Progenitor cell of endocrine pancreas (in vitro differentiated cells): ENCODE measurements around the gene FRK. TPM values are rescaled to one million over a fixed set of nuclear protein-coding genes. Genes with fewer than 3 reads are reported as not detected.
"Not testable (repeated sequence)": the region's sequence is repeated elsewhere in the genome, so short reads cannot be mapped to it uniquely, and the experiment has no call there.

Experiments used
- DNase-seq: peaks from one replicate; pipeline ENCODE4 v3.0.0; 2021; ENCODE audit warnings: low spot score; ENCODE audit not compliant: unreplicated experiment
- H3K27ac Mint-ChIP-seq: 2 replicates; pipeline ENCODE4 v1.8.0; 2021; ENCODE audit warnings: mild to moderate bottlenecking, moderate library complexity, mixed read lengths
- H3K27me3 Mint-ChIP-seq: 2 replicates; pipeline ENCODE4 v1.8.0; 2021; ENCODE audit warnings: mixed read lengths
- H3K36me3 Mint-ChIP-seq: 2 replicates; pipeline ENCODE4 v1.8.0; 2022; ENCODE audit warnings: mixed read lengths; ENCODE audit not compliant: insufficient read depth
- H3K4me1 Mint-ChIP-seq: 2 replicates; pipeline ENCODE4 v1.8.0; 2021; ENCODE audit warnings: low read depth, mixed read lengths
- H3K4me3 Mint-ChIP-seq: 2 replicates; pipeline ENCODE4 v1.8.0; 2021; ENCODE audit warnings: low read depth, mild to moderate bottlenecking, moderate library complexity, mixed read lengths
- H3K9me3 Mint-ChIP-seq: 2 replicates; pipeline ENCODE4 v1.8.0; 2021; ENCODE audit warnings: low read depth, mixed read lengths
- CTCF ChIP-seq: fragments of 200-600 bp; sonication (generic); IDR thresholded peaks from one replicate; pipeline ENCODE4 v1.5.0; 2021; ENCODE audit warnings: antibody characterized with exemption, mild to moderate bottlenecking; ENCODE audit not compliant: unreplicated experiment
- total RNA-seq: library from RNA; stranded (reverse); gene quantifications from 2 replicates; pipeline ENCODE4 v1.2.1, GENCODE V29; 2021

FRK gene
- total RNA-seq, 1 donor from 2014 or later: 8.6 TPM

GRCh38 chr6:116046737-116047136 is 14.0 kb downstream of the FRK start:
- Mint-ChIP-seq H3K4me3 (no peak overlapping the region), H3K9me3 (peaks cover 23% of the 10 kb centered on the region), H3K36me3 (peaks cover 19% of the 10 kb centered on the region), H3K27ac (no peak overlapping the region), H3K4me1 (no peaks in the 10 kb centered on the region), H3K27me3 (no peaks in the 10 kb centered on the region)
- no peak for TF ChIP-seq CTCF
- DNase-seq: no peak

- not testable (repeated sequence) for H3K27ac Mint-ChIP-seq, H3K4me3 Mint-ChIP-seq, H3K4me1 Mint-ChIP-seq, DNase-seq, H3K27me3 Mint-ChIP-seq
- Mint-ChIP-seq H3K36me3 (peaks cover 21% of the 10 kb centered on the region), H3K9me3 (peaks cover 23% of the 10 kb centered on the region)
Measured at GRCh38 chr6:116046272-116046671, 14.4 kb downstream of the FRK start.

- H3K4me1 Mint-ChIP-seq: peaks cover 5% of the 10 kb centered on the region
- peaks cover 29% of the 10 kb centered on the region for H3K36me3 Mint-ChIP-seq
- H3K9me3 Mint-ChIP-seq: peaks cover 26% of the 10 kb centered on the region
- TF ChIP-seq CTCF: no peak
- DNase-seq: no peak
- H3K4me3 Mint-ChIP-seq: no peak overlapping the region
- no peaks in the 10 kb centered on the region for H3K27me3 Mint-ChIP-seq
- H3K27ac Mint-ChIP-seq: no peak overlapping the region
Measured at GRCh38 chr6:116041934-116042333, 18.8 kb downstream of the FRK start.

- no peaks in the 10 kb centered on the region for H3K27me3 Mint-ChIP-seq
- no peak for TF ChIP-seq CTCF
- peaks cover 26% of the 10 kb centered on the region for H3K9me3 Mint-ChIP-seq
- H3K4me3 Mint-ChIP-seq: no peak overlapping the region
- no peak overlapping the region for H3K27ac Mint-ChIP-seq
- H3K36me3 Mint-ChIP-seq: peaks cover 29% of the 10 kb centered on the region
- DNase-seq: no peak
- peaks cover 10% of the 10 kb centered on the region for H3K4me1 Mint-ChIP-seq
Measured at GRCh38 chr6:116040993-116041392, 19.7 kb downstream of the FRK start.

- Mint-ChIP-seq H3K27ac (no peak overlapping the region), H3K4me3 (no peak overlapping the region)
- TF ChIP-seq CTCF: no peak
Measured at GRCh38 chr6:116036885-116037284, 23.8 kb downstream of the FRK start.

GRCh38 chr6:116036075-116036773 is 24.5 kb downstream of the FRK start:
- H3K4me3 Mint-ChIP-seq: peak overlapping the region; percentile 12
- TF ChIP-seq CTCF: no peak
- peaks cover 7% of the 10 kb centered on the region for H3K36me3 Mint-ChIP-seq
- H3K27me3 Mint-ChIP-seq: no peaks in the 10 kb centered on the region
- H3K4me1 Mint-ChIP-seq: peaks cover 31% of the 10 kb centered on the region
- peak overlapping the region; percentile 68 for H3K27ac Mint-ChIP-seq
- H3K9me3 Mint-ChIP-seq: peaks cover 3% of the 10 kb centered on the region
- no peak for DNase-seq

More at GRCh38 chr6:116036885-116037284, 23.8 kb downstream of the FRK start:
- Mint-ChIP-seq H3K36me3 (peaks cover 10% of the 10 kb centered on the region), H3K27me3 (no peaks in the 10 kb centered on the region), H3K4me1 (peaks cover 31% of the 10 kb centered on the region), H3K9me3 (peaks cover 3% of the 10 kb centered on the region)
- no peak for DNase-seq
